HepG2 (cell line): ENCODE data around the gene GLO1. TPM values are rescaled to one million over a fixed set of nuclear protein-coding genes. Genes with fewer than 3 reads are reported as not detected.

ENCODE experiments used
- CREM ChIP-seq, 2 experiments: sonication (generic) in 1 of 2; formaldehyde crosslinking in 1 of 2; IDR thresholded peaks; 2 replicates each; pipeline versions ENCODE4 v1.4.0 to v1.6.1; 2016 to 2020; ENCODE audit warnings: antibody characterized with exemption in 1 of 2, mild to moderate bottlenecking in 1 of 2, missing genetic modification reagents in 1 of 2
- ELF4 ChIP-seq: sonication (generic); formaldehyde crosslinking; IDR thresholded peaks from 2 replicates; pipeline ENCODE4 v1.5.0; 2020; ENCODE audit warnings: missing genetic modification reagents, mild to moderate bottlenecking, moderate library complexity, borderline replicate concordance
- GPN1 ChIP-seq: sonication (generic); formaldehyde crosslinking; IDR thresholded peaks from 2 replicates; pipeline ENCODE4 v1.5.1; 2020; ENCODE audit warnings: missing genetic modification reagents, borderline replicate concordance
- HES4 ChIP-seq: sonication (generic); formaldehyde crosslinking; IDR thresholded peaks from 2 replicates; pipeline ENCODE4 v1.9.0; 2021; ENCODE audit warnings: mild to moderate bottlenecking, missing genetic modification reagents, borderline replicate concordance
- KLF16 ChIP-seq, 2 experiments: sonication (generic) in 1 of 2; formaldehyde crosslinking in 1 of 2; IDR thresholded peaks; 2 replicates each; pipeline versions ENCODE4 v1.6.1 to v1.8.0; 2016 to 2023; ENCODE audit warnings: missing genetic modification reagents in 2 of 2, missing compliant biosample characterization in 1 of 2
- PCBP1 ChIP-seq: fragments of 200-400 bp; formaldehyde crosslinking; IDR thresholded peaks from 2 replicates; pipeline ENCODE4 v1.6.1; 2017; ENCODE audit warnings: mild to moderate bottlenecking, low read depth, low read length, borderline replicate concordance
- STAG1 ChIP-seq: sonication (generic); formaldehyde crosslinking; IDR thresholded peaks from 2 replicates; pipeline ENCODE4 v1.4.0; 2020; ENCODE audit warnings: missing genetic modification reagents
- ZNF180 ChIP-seq: sonication (generic); formaldehyde crosslinking; IDR thresholded peaks from 2 replicates; pipeline ENCODE4 v1.4.0; 2020; ENCODE audit warnings: low read depth, missing genetic modification reagents, borderline replicate concordance
- ZNF264 ChIP-seq: sonication (generic); formaldehyde crosslinking; IDR thresholded peaks from 2 replicates; pipeline ENCODE4 v1.4.0; 2020; ENCODE audit warnings: missing genetic modification reagents
- ZNF382 ChIP-seq: sonication (generic); formaldehyde crosslinking; IDR thresholded peaks from 2 replicates; pipeline ENCODE4 v1.5.0; 2020; ENCODE audit warnings: missing genetic modification reagents, mild to moderate bottlenecking, borderline replicate concordance
- ZNF562 ChIP-seq: sonication (generic); formaldehyde crosslinking; IDR thresholded peaks from 2 replicates; pipeline ENCODE4 v1.8.0; 2022; ENCODE audit warnings: missing genetic modification reagents, borderline replicate concordance
- ZNF589 ChIP-seq: sonication (generic); formaldehyde crosslinking; conservative IDR thresholded peaks from 2 replicates; pipeline ENCODE4 v1.8.0; 2022; ENCODE audit warnings: mild to moderate bottlenecking, moderate library complexity, missing genetic modification reagents
- ZNF605 ChIP-seq: sonication (generic); formaldehyde crosslinking; IDR thresholded peaks from 2 replicates; pipeline ENCODE4 v1.8.0; 2022; ENCODE audit warnings: mild to moderate bottlenecking, missing genetic modification reagents
- ZNF782 ChIP-seq: sonication (generic); formaldehyde crosslinking; IDR thresholded peaks from 2 replicates; pipeline ENCODE4 v1.4.0; 2020; ENCODE audit warnings: missing genetic modification reagents, mild to moderate bottlenecking, borderline replicate concordance
- polyA plus RNA-seq, 8 experiments: library from polyadenylated mRNA; depleted of rRNA in 3 of 8; stranded (reverse) in 7 of 8; unstranded in 1 of 8; fragments of >200 nt; fragmentation: Illumina TruSeq in 4 of 8; extraction: Trizol in 4 of 8; gene quantifications; 2 replicates each; pipeline versions ENCODE4 v1.2.1 to v1.2.3, GENCODE V29; 2011 to 2016; ENCODE audit warnings: low read depth in 4 of 8, missing spikeins in 1 of 8, mixed read lengths in 1 of 8; ENCODE audit not compliant: insufficient read depth in 1 of 8
- total RNA-seq, 5 experiments: library from RNA; depleted of rRNA; stranded (reverse); fragments of >200 nt; fragmentation: Illumina TruSeq; extraction: Trizol; gene quantifications; 2 replicates each; pipeline ENCODE4 v1.2.3, GENCODE V29; 2016; ENCODE audit warnings: low read depth in 1 of 5
- TF ChIP-seq, protein P1 (sequence below): sonication (generic); formaldehyde crosslinking; IDR thresholded peaks from 2 replicates; pipeline ENCODE4 v1.5.0; 2020; ENCODE audit warnings: mild to moderate bottlenecking, missing genetic modification reagents, borderline replicate concordance
- TF ChIP-seq, protein P2 (sequence below): sonication (generic); formaldehyde crosslinking; conservative IDR thresholded peaks from 2 replicates; pipeline ENCODE4 v1.8.1; 2023; ENCODE audit warnings: missing genetic modification reagents
- TF ChIP-seq, protein P3 (sequence below): sonication (generic); formaldehyde crosslinking; IDR thresholded peaks from 2 replicates; pipeline ENCODE4 v1.4.0; 2020; ENCODE audit warnings: missing genetic modification reagents; ENCODE audit errors: not compliant biosample characterization

Gene GLO1
- total and polyA plus RNA-seq, 2 of the 13 experiments (the other 11 are each of a cell fraction or from before 2014, with no cell fraction given) = 77.1 to 177 TPM

DNA sequence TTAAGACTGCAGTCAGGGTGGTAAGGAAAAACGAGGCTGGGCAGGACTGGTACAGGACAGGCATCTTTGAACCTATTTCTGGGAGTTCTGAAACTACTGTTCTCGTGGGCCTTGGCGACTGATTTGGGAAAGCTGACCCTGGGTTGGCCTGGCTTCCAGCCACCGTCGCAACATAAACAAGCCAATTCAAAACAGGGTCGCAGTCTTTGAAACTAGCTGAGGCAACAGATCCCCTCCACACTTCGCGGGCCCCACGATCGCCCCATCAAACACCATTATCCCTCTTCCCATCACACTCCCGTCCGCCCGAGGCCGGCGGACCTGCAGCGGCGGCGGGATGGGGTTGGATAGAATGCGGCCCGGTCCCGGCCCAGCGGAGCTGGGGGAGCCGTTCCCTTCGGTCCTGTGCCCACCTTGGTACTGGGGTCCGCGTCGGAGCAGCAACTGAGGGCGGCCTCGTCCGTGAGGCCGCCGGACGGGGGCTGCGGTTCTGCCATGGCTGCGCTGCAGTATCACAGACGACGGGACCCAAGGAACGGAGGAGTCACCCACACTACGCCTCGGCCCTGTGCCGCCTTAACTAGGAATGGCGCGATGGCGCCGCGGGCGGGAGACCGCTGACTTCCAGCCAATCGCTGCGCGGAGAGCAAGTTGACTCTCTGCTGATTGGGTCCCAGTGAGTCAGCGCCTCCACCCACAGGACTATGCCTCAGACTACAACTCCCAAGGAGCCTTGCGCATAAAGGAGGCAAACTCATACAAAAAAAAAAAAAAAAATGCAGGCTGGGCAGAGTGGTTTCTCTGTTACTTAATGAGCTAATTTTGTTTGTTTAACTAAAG, at the start of gene GLO1 (continued):
- TF ChIP-seq, protein P1, sequence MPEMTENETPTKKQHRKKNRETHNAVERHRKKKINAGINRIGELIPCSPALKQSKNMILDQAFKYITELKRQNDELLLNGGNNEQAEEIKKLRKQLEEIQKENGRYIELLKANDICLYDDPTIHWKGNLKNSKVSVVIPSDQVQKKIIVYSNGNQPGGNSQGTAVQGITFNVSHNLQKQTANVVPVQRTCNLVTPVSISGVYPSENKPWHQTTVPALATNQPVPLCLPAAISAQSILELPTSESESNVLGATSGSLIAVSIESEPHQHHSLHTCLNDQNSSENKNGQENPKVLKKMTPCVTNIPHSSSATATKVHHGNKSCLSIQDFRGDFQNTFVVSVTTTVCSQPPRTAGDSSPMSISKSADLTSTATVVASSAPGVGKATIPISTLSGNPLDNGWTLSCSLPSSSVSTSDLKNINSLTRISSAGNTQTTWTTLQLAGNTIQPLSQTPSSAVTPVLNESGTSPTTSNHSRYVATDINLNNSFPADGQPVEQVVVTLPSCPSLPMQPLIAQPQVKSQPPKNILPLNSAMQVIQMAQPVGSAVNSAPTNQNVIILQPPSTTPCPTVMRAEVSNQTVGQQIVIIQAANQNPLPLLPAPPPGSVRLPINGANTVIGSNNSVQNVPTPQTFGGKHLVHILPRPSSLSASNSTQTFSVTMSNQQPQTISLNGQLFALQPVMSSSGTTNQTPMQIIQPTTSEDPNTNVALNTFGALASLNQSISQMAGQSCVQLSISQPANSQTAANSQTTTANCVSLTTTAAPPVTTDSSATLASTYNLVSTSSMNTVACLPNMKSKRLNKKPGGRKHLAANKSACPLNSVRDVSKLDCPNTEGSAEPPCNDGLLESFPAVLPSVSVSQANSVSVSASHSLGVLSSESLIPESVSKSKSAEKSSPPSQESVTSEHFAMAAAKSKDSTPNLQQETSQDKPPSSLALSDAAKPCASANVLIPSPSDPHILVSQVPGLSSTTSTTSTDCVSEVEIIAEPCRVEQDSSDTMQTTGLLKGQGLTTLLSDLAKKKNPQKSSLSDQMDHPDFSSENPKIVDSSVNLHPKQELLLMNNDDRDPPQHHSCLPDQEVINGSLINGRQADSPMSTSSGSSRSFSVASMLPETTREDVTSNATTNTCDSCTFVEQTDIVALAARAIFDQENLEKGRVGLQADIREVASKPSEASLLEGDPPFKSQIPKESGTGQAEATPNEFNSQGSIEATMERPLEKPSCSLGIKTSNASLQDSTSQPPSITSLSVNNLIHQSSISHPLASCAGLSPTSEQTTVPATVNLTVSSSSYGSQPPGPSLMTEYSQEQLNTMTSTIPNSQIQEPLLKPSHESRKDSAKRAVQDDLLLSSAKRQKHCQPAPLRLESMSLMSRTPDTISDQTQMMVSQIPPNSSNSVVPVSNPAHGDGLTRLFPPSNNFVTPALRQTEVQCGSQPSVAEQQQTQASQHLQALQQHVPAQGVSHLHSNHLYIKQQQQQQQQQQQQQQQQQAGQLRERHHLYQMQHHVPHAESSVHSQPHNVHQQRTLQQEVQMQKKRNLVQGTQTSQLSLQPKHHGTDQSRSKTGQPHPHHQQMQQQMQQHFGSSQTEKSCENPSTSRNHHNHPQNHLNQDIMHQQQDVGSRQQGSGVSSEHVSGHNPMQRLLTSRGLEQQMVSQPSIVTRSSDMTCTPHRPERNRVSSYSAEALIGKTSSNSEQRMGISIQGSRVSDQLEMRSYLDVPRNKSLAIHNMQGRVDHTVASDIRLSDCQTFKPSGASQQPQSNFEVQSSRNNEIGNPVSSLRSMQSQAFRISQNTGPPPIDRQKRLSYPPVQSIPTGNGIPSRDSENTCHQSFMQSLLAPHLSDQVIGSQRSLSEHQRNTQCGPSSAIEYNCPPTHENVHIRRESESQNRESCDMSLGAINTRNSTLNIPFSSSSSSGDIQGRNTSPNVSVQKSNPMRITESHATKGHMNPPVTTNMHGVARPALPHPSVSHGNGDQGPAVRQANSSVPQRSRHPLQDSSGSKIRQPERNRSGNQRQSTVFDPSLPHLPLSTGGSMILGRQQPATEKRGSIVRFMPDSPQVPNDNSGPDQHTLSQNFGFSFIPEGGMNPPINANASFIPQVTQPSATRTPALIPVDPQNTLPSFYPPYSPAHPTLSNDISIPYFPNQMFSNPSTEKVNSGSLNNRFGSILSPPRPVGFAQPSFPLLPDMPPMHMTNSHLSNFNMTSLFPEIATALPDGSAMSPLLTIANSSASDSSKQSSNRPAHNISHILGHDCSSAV = 0 out of 2 replicates have a peak, but pooled peaks have one; percentile 62
- TF ChIP-seq ZNF589 (CRISPR knock-in tag) = no peak
- TF ChIP-seq ZNF264 (CRISPR knock-in tag) = no peak
- TF ChIP-seq ZNF180 (CRISPR knock-in tag) = 0 out of 2 replicates have a peak, but pooled peaks have one; percentile 49
- TF ChIP-seq, protein P2, sequence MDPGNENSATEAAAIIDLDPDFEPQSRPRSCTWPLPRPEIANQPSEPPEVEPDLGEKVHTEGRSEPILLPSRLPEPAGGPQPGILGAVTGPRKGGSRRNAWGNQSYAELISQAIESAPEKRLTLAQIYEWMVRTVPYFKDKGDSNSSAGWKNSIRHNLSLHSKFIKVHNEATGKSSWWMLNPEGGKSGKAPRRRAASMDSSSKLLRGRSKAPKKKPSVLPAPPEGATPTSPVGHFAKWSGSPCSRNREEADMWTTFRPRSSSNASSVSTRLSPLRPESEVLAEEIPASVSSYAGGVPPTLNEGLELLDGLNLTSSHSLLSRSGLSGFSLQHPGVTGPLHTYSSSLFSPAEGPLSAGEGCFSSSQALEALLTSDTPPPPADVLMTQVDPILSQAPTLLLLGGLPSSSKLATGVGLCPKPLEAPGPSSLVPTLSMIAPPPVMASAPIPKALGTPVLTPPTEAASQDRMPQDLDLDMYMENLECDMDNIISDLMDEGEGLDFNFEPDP (CRISPR knock-in tag) = no peak
- 0 out of 2 replicates have a peak, but pooled peaks have one; percentile 10 for TF ChIP-seq ELF4 (CRISPR knock-in tag)
- TF ChIP-seq ZNF782 (CRISPR knock-in tag) = no peak
- TF ChIP-seq PCBP1 = 0 out of 2 replicates have a peak, but pooled peaks have one; percentile 41
- TF ChIP-seq ZNF382 = no peak
- TF ChIP-seq KLF16 (CRISPR knock-in tag; IDR thresholded peaks at IDR 0.05) = peak in 1 of 2 experiments; percentile 58; a peak in 1 of 4 replicates
- peak; percentile 85 for TF ChIP-seq CREM (IDR thresholded peaks at IDR 0.05)
- TF ChIP-seq CREM (CRISPR knock-in tag; IDR thresholded peaks at IDR 0.05) = no peak
- TF ChIP-seq HES4 (CRISPR knock-in tag) = peak; percentile 88; the same call in 1 of the 2 replicates
- TF ChIP-seq ZNF605 = peak; percentile 22; the same call in 1 of the 2 replicates
- TF ChIP-seq STAG1 (CRISPR knock-in tag) = no peak; the same call in 1 of the 2 replicates
- TF ChIP-seq GPN1 = no peak
- TF ChIP-seq, protein P3, sequence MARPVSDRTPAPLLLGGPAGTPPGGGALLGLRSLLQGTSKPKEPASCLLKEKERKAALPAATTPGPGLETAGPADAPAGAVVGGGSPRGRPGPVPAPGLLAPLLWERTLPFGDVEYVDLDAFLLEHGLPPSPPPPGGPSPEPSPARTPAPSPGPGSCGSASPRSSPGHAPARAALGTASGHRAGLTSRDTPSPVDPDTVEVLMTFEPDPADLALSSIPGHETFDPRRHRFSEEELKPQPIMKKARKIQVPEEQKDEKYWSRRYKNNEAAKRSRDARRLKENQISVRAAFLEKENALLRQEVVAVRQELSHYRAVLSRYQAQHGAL (CRISPR knock-in tag) = no peak
- TF ChIP-seq ZNF562 = no peak
